AG04450 (cell line): ENCODE measurements around the gene SPRY4. TPM values are rescaled to one million over a fixed set of nuclear protein-coding genes. Genes with fewer than 3 reads are reported as not detected.
"Not testable (repeated sequence)": the region's sequence is repeated elsewhere in the genome, so short reads cannot be mapped to it uniquely, and the experiment has no call there.

Experiments
- CTCF ChIA-PET: fragments of 300-600, 350-600 bp; formaldehyde crosslinking; extraction: SDS; loops from one replicate; lab custom pipeline; 2022; ENCODE audit warnings: antibody characterized with exemption, inconsistent platforms; lab: Charles Lee
- POLR2A ChIA-PET: fragments of 350-600 bp; formaldehyde crosslinking; extraction: SDS; loops from one replicate; lab custom pipeline; 2021; ENCODE audit warnings: antibody characterized with exemption, inconsistent platforms; lab: Yijun Ruan, JAX
- DNase-seq: peaks from one replicate; pipeline ENCODE4 v3.0.0-alpha.2; 2011; ENCODE audit warnings: low read depth, low spot score
- H3K27ac ChIP-seq: one replicate; pipeline ENCODE4 v1.5.1; 2012; ENCODE audit warnings: low read depth, low read length, control low read depth
- H3K27me3 ChIP-seq: one replicate; pipeline ENCODE4 v1.6.0; 2012; ENCODE audit warnings: low read length; ENCODE audit not compliant: control insufficient read depth, insufficient read depth
- H3K4me3 ChIP-seq: 2 replicates; pipeline ENCODE4 v1.5.1; 2011; ENCODE audit warnings: mild to moderate bottlenecking, low read depth, low read length, control low read depth
- H3K9me3 ChIP-seq: 2 replicates; pipeline ENCODE4 v1.5.1; 2012; ENCODE audit warnings: low read length; ENCODE audit not compliant: control insufficient read depth, insufficient read depth
- polyA plus RNA-seq: library from polyadenylated mRNA; depleted of rRNA; stranded (reverse); fragments of >200 nt; gene quantifications from 2 replicates; pipeline ENCODE4 v1.2.3, GENCODE V29; 2011
- TF ChIP-seq, protein P1 (sequence below): IDR thresholded peaks from 2 replicates; pipeline ENCODE4 v1.5.1; 2011; ENCODE audit warnings: low read depth, low read length, control low read depth, inconsistent platforms

SPRY4 gene
- polyA plus RNA-seq, 1 experiment = 8.7 TPM

- Histone ChIP-seq H3K27me3 (no peaks in the 10 kb centered on the region), H3K4me3 (no peak overlapping the region), H3K27ac (no peak overlapping the region), H3K9me3 (peaks cover 2% of the 10 kb centered on the region; the same call in 1 of the 2 replicates)
- TF ChIP-seq, protein P1, sequence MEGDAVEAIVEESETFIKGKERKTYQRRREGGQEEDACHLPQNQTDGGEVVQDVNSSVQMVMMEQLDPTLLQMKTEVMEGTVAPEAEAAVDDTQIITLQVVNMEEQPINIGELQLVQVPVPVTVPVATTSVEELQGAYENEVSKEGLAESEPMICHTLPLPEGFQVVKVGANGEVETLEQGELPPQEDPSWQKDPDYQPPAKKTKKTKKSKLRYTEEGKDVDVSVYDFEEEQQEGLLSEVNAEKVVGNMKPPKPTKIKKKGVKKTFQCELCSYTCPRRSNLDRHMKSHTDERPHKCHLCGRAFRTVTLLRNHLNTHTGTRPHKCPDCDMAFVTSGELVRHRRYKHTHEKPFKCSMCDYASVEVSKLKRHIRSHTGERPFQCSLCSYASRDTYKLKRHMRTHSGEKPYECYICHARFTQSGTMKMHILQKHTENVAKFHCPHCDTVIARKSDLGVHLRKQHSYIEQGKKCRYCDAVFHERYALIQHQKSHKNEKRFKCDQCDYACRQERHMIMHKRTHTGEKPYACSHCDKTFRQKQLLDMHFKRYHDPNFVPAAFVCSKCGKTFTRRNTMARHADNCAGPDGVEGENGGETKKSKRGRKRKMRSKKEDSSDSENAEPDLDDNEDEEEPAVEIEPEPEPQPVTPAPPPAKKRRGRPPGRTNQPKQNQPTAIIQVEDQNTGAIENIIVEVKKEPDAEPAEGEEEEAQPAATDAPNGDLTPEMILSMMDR = no peak
- ChIA-PET POLR2A (interaction anchor here (0.6 kb wide), 1 partner anchor 10 kb away, joined by 10 read pairs; no protein-coding TSS in a partner anchor), CTCF (no interaction called here)
- DNase-seq = no peak
Measured at GRCh38 chr5:142353071-142353472, 28.3 kb upstream of the SPRY4 start.

DNA sequence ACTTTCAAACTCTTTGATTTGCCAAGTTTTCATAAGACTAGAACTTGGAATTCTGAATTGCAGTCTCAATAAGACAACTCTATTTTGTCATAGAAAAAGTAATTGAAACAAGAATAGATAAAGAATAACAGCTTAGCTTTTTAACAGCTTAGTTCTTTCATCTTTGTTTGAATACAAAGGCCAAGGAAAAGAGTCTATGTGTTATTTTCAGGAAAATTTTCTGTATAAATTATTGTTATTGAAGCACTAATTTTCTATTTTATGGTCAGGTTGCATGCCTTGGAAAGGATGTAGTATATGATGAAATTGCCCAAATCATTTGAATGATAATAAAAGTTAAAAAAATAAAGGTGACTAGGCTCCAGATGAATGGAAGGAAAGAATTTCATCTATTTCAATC, 25.2 kb upstream of the SPRY4 start:
- Histone ChIP-seq H3K9me3 (peaks cover 12% of the 10 kb centered on the region), H3K4me3 (no peak overlapping the region), H3K27me3 (no peaks in the 10 kb centered on the region), H3K27ac (no peak overlapping the region)
- CTCF ChIA-PET = no interaction called here
- DNase-seq = no peak
- POLR2A ChIA-PET = no interaction called here
- TF ChIP-seq, protein P1 = no peak

DNA sequence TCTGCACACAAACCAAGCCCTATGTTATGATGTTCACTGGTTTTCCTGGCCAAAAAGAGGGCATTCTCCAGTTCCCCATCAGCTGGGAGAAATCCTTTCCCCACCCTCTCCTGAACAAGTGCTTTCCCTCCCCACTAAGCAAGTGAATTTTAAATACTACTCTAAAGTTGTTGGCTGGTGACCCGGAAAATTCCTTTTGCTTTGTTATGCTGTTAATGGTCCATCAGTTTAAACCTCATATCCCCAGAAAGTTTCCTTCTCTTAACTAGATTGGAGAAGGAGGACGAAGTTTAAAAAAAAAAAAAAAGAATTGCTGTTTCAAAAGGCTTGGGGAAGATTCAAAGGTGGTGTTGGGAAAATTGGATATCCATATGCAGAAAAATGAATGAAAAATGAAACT, 21.9 kb upstream of the SPRY4 start:
- H3K9me3 ChIP-seq = peaks cover 25% of the 10 kb centered on the region
- CTCF ChIA-PET = no interaction called here
- H3K27me3 ChIP-seq = no peaks in the 10 kb centered on the region
- TF ChIP-seq, protein P1 = no peak
- no peak overlapping the region for H3K4me3 ChIP-seq
- no peak for DNase-seq
- H3K27ac ChIP-seq = no peak overlapping the region
- POLR2A ChIA-PET = no interaction called here

- CTCF ChIA-PET = interaction anchor here (1.3 kb wide), 1 partner anchor 18 kb away, joined by 3 read pairs; no protein-coding TSS in a partner anchor
- H3K4me3 ChIP-seq, DNase-seq, H3K27me3 ChIP-seq, POLR2A ChIA-PET, H3K27ac ChIP-seq: not testable (repeated sequence)
- H3K9me3 ChIP-seq = peaks cover 25% of the 10 kb centered on the region
Measured at GRCh38 chr5:142344915-142345314, 20.1 kb upstream of the SPRY4 start.

GRCh38 chr5:142343531-142343930, 18.7 kb upstream of the SPRY4 start:
- CTCF ChIA-PET = interaction anchor here (1.1 kb wide), 1 partner anchor 206 kb away, joined by 3 read pairs; no protein-coding TSS in a partner anchor
- no peaks in the 10 kb centered on the region for H3K27me3 ChIP-seq
- POLR2A ChIA-PET = interaction anchor here (0.5 kb wide), 1 partner anchor 79 kb away, joined by 4 read pairs; no protein-coding TSS in a partner anchor

More at GRCh38 chr5:142343531-142343930, 18.7 kb upstream of the SPRY4 start:
- Histone ChIP-seq H3K9me3 (peaks cover 22% of the 10 kb centered on the region), H3K27ac (no peak overlapping the region), H3K4me3 (no peak overlapping the region)
- DNase-seq = no peak
- TF ChIP-seq, protein P1 = no peak
